AG04450 (cell line): ENCODE data around the gene MRPS12. TPM values are rescaled to one million over a fixed set of nuclear protein-coding genes. Genes with fewer than 3 reads are reported as not detected.

ENCODE experiments used
- CTCF ChIA-PET: fragments of 300-600, 350-600 bp; formaldehyde crosslinking; extraction: SDS; loops from one replicate; lab custom pipeline; 2022; ENCODE audit warnings: antibody characterized with exemption, inconsistent platforms; lab: Charles Lee
- POLR2A ChIA-PET: fragments of 350-600 bp; formaldehyde crosslinking; extraction: SDS; loops from one replicate; lab custom pipeline; 2021; ENCODE audit warnings: antibody characterized with exemption, inconsistent platforms; lab: Yijun Ruan, JAX
- DNase-seq: peaks from one replicate; pipeline ENCODE4 v3.0.0-alpha.2; 2011; ENCODE audit warnings: low read depth, low spot score
- H3K27ac ChIP-seq: one replicate; pipeline ENCODE4 v1.5.1; 2012; ENCODE audit warnings: low read depth, low read length, control low read depth
- H3K27me3 ChIP-seq: one replicate; pipeline ENCODE4 v1.6.0; 2012; ENCODE audit warnings: low read length; ENCODE audit not compliant: control insufficient read depth, insufficient read depth
- H3K4me3 ChIP-seq: 2 replicates; pipeline ENCODE4 v1.5.1; 2011; ENCODE audit warnings: mild to moderate bottlenecking, low read depth, low read length, control low read depth
- H3K9me3 ChIP-seq: 2 replicates; pipeline ENCODE4 v1.5.1; 2012; ENCODE audit warnings: low read length; ENCODE audit not compliant: control insufficient read depth, insufficient read depth
- polyA plus RNA-seq: library from polyadenylated mRNA; depleted of rRNA; stranded (reverse); fragments of >200 nt; gene quantifications from 2 replicates; pipeline ENCODE4 v1.2.3, GENCODE V29; 2011
- TF ChIP-seq, protein P1 (sequence below): IDR thresholded peaks from 2 replicates; pipeline ENCODE4 v1.5.1; 2011; ENCODE audit warnings: low read depth, low read length, control low read depth, inconsistent platforms

MRPS12 gene
- polyA plus RNA-seq, 1 experiment = 19.7 TPM

DNA sequence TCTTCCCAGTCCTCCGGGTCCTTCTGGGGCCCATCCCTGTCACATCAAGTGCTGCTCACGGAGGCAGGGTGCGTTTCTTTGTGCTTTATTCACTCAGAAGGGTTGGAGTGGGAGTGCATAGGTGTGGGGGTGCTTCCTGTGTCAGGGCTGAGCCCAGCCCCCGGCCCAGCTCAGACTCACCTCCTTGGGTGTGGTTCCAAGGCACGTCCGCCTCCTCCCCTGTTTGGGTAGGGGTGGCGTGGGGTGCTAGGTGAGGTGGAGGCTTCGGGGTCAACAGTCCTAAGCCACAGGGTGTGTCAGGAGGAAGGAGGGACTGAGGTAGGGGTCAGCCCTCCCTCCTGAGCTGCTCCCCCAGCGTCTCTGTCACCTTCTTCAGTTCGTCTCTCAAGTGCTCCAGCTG is 21.8 kb upstream of the MRPS12 start:
- DNase-seq = no peak
- CTCF ChIA-PET = no interaction called here
- Histone ChIP-seq H3K9me3 (peaks cover 12% of the 10 kb centered on the region), H3K4me3 (no peak overlapping the region), H3K27ac (no peak overlapping the region), H3K27me3 (peaks cover 10% of the 10 kb centered on the region)
- POLR2A ChIA-PET = no interaction called here
- TF ChIP-seq, protein P1, sequence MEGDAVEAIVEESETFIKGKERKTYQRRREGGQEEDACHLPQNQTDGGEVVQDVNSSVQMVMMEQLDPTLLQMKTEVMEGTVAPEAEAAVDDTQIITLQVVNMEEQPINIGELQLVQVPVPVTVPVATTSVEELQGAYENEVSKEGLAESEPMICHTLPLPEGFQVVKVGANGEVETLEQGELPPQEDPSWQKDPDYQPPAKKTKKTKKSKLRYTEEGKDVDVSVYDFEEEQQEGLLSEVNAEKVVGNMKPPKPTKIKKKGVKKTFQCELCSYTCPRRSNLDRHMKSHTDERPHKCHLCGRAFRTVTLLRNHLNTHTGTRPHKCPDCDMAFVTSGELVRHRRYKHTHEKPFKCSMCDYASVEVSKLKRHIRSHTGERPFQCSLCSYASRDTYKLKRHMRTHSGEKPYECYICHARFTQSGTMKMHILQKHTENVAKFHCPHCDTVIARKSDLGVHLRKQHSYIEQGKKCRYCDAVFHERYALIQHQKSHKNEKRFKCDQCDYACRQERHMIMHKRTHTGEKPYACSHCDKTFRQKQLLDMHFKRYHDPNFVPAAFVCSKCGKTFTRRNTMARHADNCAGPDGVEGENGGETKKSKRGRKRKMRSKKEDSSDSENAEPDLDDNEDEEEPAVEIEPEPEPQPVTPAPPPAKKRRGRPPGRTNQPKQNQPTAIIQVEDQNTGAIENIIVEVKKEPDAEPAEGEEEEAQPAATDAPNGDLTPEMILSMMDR = no peak

DNA sequence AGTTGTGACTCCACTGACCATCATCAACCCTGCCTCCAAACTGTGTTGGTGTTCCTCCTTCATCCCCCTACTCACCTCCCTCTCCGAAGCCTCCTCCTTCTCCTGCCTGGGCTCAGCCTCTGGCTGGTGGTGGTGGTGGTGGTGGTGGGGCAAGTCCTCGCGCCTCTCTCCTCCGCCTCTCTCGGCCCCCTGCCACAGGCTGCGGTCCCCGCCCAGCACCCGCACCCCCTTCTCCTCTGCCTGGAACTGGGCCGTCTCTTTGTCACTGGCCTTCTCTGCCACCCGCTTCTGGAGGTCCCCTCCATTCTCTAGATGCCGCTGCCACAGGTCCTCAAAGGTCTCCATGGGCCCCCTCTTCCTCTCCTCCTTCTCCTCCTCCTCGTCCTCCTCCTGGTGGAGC is 20.3 kb upstream of the MRPS12 start:
- Histone ChIP-seq H3K4me3 (no peak overlapping the region), H3K27me3 (peaks cover 10% of the 10 kb centered on the region), H3K9me3 (peaks cover 12% of the 10 kb centered on the region), H3K27ac (no peak overlapping the region)
- no peak for DNase-seq
- TF ChIP-seq, protein P1 = no peak
- CTCF ChIA-PET = no interaction called here
- POLR2A ChIA-PET = no interaction called here

DNA sequence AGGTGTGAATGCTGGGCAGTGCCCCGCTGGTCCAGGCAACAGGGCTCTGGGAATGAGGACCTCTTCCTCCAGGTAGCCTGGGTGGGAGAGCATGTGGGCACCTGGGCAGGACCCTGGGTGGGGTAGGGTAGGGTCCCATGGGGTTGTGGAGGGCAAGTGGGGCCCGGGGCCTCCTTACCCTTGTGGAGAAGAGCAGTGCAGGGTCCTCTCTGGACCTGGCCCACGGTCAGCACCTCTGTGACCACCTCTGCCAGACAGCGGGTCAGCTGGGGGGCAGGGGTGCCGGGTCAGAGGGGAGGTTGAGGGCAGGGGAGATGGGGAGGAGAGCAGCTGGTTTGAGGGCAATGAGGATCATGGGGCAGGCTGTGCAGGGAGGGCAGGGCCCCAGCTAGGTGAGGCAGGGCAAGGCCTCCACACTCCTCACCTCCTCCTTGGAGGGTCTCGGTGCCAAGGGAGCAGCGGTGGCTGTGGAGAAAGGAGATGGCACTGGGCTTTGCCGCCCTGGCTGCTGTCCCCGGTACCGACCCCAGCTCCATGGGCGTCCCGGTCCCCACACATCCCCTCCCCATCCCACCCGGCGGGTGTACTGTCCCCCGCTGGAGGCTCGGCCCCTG is 19.2 kb upstream of the MRPS12 start:
- CTCF ChIA-PET = interaction anchor here (1.1 kb wide), 1 partner anchor 24 kb away, joined by 5 read pairs; no protein-coding TSS in a partner anchor
- TF ChIP-seq, protein P1 = no peak
- no peak overlapping the region for H3K27ac ChIP-seq
- peaks cover 10% of the 10 kb centered on the region for H3K27me3 ChIP-seq
- H3K4me3 ChIP-seq = no peak overlapping the region
- H3K9me3 ChIP-seq = peaks cover 12% of the 10 kb centered on the region
- POLR2A ChIA-PET = interaction anchor here (0.6 to 1.4 kb wide), 2 partner anchors 20 to 62 kb away, joined by 3 to 5 read pairs; no protein-coding TSS in a partner anchor
- no peak for DNase-seq

DNA sequence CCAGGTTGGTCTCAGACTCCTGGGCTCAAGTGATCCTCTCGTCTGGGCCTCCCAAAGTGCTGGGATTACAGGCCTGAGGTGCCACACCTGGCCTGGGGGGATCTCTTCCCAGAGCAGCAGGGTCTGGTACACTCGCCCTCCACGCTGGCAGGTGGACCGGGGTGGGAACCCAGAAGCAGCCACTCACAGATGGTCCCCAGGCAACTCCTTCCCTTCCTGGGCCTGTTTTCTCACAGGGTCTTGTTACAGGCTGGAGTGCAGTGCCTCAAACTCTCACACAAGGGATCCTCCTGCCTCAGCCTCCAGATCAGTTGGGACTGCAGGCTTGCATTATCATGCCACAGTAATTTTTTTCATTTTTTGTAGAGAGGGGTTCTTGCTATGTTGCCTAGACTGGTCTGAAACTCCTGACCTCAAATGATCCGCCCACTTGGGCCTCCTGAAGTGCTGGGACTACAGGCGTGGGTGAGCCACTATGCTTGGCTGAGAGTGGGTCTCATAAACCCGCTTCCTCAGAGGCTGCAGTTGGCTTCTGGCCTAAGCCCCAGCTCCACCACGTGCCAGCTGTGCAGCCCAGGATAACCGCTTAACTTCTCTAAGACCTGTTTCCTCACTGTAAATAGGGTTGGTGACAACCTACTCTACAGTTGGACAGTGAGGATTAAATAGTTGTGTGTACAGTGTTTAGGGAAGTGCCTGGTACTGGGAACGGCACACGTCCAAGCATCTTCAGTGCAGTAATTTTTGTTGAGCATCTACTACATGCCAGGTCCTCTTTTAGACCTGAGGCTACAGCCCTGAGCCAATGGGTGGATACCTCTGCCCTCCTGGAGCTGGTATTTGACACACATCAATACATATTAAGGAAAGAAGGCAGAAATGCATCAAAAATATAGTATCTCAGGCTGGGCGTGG is 17.9 kb upstream of the MRPS12 start:
- CTCF ChIA-PET = interaction anchor here (1.1 kb wide), 1 partner anchor 26 kb away, joined by 5 read pairs; no protein-coding TSS in a partner anchor
- H3K27me3 ChIP-seq = peaks cover 10% of the 10 kb centered on the region
- H3K9me3 ChIP-seq = peaks cover 2% of the 10 kb centered on the region
- no peak overlapping the region for H3K27ac ChIP-seq
- no peak overlapping the region for H3K4me3 ChIP-seq
- DNase-seq = no peak
- TF ChIP-seq, protein P1 = no peak
- POLR2A ChIA-PET = interaction anchor here (1.4 kb wide), 1 partner anchor 64 kb away, joined by 3 read pairs; no protein-coding TSS in a partner anchor
